GM12865 (cell line): ENCODE measurements around the gene DIAPH2.

Source experiments
- DNase-seq: peaks from one replicate; pipeline ENCODE4 v3.0.0; 2010; ENCODE audit warnings: low read depth
- H3K4me3 ChIP-seq: 2 replicates; pipeline ENCODE4 v1.5.1; 2011; ENCODE audit warnings: mild to moderate bottlenecking, low read depth, low read length, control low read depth
- CTCF ChIP-seq: IDR thresholded peaks from 2 replicates; pipeline ENCODE4 v1.5.1; 2011; ENCODE audit warnings: low read length, control low read depth, low read depth, inconsistent platforms; ENCODE audit not compliant: insufficient read depth; ENCODE audit errors: missing control alignments

Gene DIAPH2

GRCh38 chrX:97234471-97235081 is 549.9 kb downstream of the DIAPH2 start:
- peak; percentile 34 for DNase-seq
- no peak for TF ChIP-seq CTCF
- H3K4me3 ChIP-seq: no peak overlapping the region

- no peak for TF ChIP-seq CTCF
- no peak overlapping the region for H3K4me3 ChIP-seq
- no peak for DNase-seq
Measured at GRCh38 chrX:97238632-97239031, 554.0 kb downstream of the DIAPH2 start.

GRCh38 chrX:97252111-97252510 is 567.5 kb downstream of the DIAPH2 start:
- no peak for DNase-seq
- no peak overlapping the region for H3K4me3 ChIP-seq
- no peak for TF ChIP-seq CTCF

- H3K4me3 ChIP-seq: no peak overlapping the region
- TF ChIP-seq CTCF: no peak
- DNase-seq: no peak
Measured at GRCh38 chrX:97260679-97261078, 576.0 kb downstream of the DIAPH2 start.

GRCh38 chrX:97266406-97267121 is 581.9 kb downstream of the DIAPH2 start:
- no peak for DNase-seq
- no peak for TF ChIP-seq CTCF
- no peak overlapping the region for H3K4me3 ChIP-seq

GRCh38 chrX:97267396-97268181 is 582.9 kb downstream of the DIAPH2 start:
- TF ChIP-seq CTCF: no peak
- DNase-seq: no peak
- no peak overlapping the region for H3K4me3 ChIP-seq
